ENCODE results near the gene ARHGAP31.

The ARHGAP31 gene

DNA sequence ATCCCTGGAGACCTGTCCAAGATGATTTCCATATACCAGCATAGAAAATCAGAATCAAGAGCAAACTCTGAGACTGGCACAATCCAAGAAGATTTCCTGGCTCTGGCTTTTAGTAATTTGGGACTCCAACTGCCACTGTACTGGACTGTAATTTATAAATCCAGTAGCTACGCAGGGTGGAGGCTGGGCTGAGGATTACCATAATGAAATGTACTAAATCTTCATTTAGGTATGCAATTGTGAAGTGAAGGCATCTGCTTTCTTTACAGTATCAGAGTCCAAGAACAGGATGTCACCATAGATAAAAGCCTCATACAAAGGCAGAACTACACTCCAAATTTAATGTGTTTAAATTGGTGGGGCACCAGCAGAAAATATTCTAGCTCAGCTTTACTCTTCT, 122.7 kb downstream of the ARHGAP31 start:
- H3K9me3 ChIP-seq (ENCODE audit: insufficient read depth, low read length): no peaks in the 10 kb centered on the region
- H3K4me3 ChIP-seq (ENCODE audit: insufficient read depth, low read length, poor library complexity, severe bottlenecking): no peak overlapping the region
- H3K79me2 ChIP-seq (ENCODE audit: insufficient read depth, low read length): no peaks in the 10 kb centered on the region
- H3K4me2 ChIP-seq (ENCODE audit: low read depth, low read length, poor library complexity, severe bottlenecking): no peak overlapping the region
- no peaks in the 10 kb centered on the region for H3K9me2 ChIP-seq (replicated peaks; ENCODE audit: insufficient read depth, low read length)
- H3K27me3 ChIP-seq (ENCODE audit: low read length): no peaks in the 10 kb centered on the region
- TF ChIP-seq, protein P1, sequence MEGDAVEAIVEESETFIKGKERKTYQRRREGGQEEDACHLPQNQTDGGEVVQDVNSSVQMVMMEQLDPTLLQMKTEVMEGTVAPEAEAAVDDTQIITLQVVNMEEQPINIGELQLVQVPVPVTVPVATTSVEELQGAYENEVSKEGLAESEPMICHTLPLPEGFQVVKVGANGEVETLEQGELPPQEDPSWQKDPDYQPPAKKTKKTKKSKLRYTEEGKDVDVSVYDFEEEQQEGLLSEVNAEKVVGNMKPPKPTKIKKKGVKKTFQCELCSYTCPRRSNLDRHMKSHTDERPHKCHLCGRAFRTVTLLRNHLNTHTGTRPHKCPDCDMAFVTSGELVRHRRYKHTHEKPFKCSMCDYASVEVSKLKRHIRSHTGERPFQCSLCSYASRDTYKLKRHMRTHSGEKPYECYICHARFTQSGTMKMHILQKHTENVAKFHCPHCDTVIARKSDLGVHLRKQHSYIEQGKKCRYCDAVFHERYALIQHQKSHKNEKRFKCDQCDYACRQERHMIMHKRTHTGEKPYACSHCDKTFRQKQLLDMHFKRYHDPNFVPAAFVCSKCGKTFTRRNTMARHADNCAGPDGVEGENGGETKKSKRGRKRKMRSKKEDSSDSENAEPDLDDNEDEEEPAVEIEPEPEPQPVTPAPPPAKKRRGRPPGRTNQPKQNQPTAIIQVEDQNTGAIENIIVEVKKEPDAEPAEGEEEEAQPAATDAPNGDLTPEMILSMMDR (IDR thresholded peaks at IDR 0.05; ENCODE audit: insufficient read depth, low read length, poor library complexity, severe bottlenecking): no peak
- TF ChIP-seq EZH2phosphoT487 (conservative IDR thresholded peaks at IDR 0.05; ENCODE audit: low read length): no peak
- H3K9ac ChIP-seq (ENCODE audit: low read length): no peak overlapping the region
- no peak overlapping the region for H3K27ac ChIP-seq (ENCODE audit: low read depth, low read length)
- no peaks in the 10 kb centered on the region for H3K36me3 ChIP-seq (ENCODE audit: low read length)
- H2AFZ ChIP-seq (ENCODE audit: low read depth, low read length, severe bottlenecking): no peak overlapping the region
- H3F3A ChIP-seq (ENCODE audit: insufficient read depth): no peaks in the 10 kb centered on the region
- H4K20me1 ChIP-seq (ENCODE audit: low read depth, low read length): no peaks in the 10 kb centered on the region

DNA sequence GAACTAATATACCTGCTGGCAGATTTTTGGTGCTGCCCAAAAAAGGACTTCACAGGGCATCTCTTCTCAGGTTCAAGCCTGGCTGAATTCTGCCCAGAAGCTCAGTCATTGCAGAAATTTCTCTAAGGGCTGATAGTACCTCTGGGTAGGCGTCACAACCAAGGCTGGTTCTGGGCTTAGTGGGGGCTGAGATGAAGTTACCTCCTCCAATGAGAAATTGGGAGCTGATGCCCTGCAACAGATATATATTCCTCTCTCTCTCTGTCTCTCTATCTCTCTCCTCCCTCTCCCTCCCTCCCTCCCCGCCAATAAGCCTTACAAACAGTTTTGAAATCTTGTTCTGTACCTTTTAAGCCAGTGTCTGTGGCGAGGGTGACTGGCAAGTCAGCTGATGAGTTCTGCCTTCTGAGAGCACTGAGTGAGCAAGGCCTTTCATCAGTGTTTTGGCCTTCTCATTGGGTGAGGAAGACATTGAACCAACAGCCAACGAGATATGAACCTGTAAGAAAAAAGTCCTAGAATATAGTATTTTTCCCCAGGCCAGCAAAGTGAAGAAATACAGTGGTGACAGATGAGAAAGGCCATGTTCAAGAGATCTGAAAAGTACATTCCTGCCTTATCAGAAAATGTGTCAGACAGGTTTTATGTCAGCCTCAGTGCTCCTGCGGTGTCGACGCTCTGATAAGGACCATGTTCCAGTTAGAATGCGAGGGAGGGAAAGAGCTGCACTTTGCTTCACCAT, 123.8 kb downstream of the ARHGAP31 start:
- no peaks in the 10 kb centered on the region for H3K9me3 ChIP-seq (ENCODE audit: insufficient read depth, low read length)
- no peaks in the 10 kb centered on the region for H4K20me1 ChIP-seq (ENCODE audit: low read depth, low read length)
- H3K9me2 ChIP-seq (replicated peaks; ENCODE audit: insufficient read depth, low read length): no peaks in the 10 kb centered on the region
- H3K36me3 ChIP-seq (ENCODE audit: low read length): no peaks in the 10 kb centered on the region
- no peak overlapping the region for H3K4me3 ChIP-seq (ENCODE audit: insufficient read depth, low read length, poor library complexity, severe bottlenecking)
- H3F3A ChIP-seq (ENCODE audit: insufficient read depth): no peaks in the 10 kb centered on the region
- H3K27me3 ChIP-seq (ENCODE audit: low read length): no peaks in the 10 kb centered on the region
- no peak overlapping the region for H3K27ac ChIP-seq (ENCODE audit: low read depth, low read length)
- no peak overlapping the region for H2AFZ ChIP-seq (ENCODE audit: low read depth, low read length, severe bottlenecking)
- H3K4me2 ChIP-seq (ENCODE audit: low read depth, low read length, poor library complexity, severe bottlenecking): no peak overlapping the region
- no peaks in the 10 kb centered on the region for H3K79me2 ChIP-seq (ENCODE audit: insufficient read depth, low read length)
- TF ChIP-seq, protein P1 (IDR thresholded peaks at IDR 0.05; ENCODE audit: insufficient read depth, low read length, poor library complexity, severe bottlenecking): no peak
- no peak for TF ChIP-seq EZH2phosphoT487 (conservative IDR thresholded peaks at IDR 0.05; ENCODE audit: low read length)
- H3K9ac ChIP-seq (ENCODE audit: low read length): no peak overlapping the region

DNA sequence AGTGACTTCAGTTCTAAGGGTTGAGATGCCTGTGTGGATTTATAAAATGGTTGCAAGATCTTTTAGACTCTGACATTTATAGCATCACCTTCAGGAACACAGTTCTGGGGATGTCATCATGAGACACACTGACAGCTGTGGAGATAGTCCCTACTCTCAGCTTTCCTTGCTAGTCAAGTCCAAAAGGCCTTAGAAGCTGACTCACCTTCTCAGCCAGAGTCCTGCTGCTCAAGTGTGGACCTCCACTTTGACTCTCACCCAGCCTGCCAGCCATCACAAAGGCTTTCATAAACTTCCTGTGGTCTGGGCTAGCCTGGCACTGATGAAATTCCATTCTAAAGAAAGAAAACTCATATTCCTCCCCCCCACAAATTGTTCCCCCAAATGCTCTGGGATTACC, 124.5 kb downstream of the ARHGAP31 start:
- Histone ChIP-seq H3K4me3 (ENCODE audit: insufficient read depth, low read length, poor library complexity, severe bottlenecking) (no peak overlapping the region), H4K20me1 (ENCODE audit: low read depth, low read length) (no peaks in the 10 kb centered on the region), H3K9me3 (ENCODE audit: insufficient read depth, low read length) (no peaks in the 10 kb centered on the region), H3K27ac (ENCODE audit: low read depth, low read length) (no peak overlapping the region), H2AFZ (ENCODE audit: low read depth, low read length, severe bottlenecking) (no peak overlapping the region), H3K27me3 (ENCODE audit: low read length) (no peaks in the 10 kb centered on the region), H3K79me2 (ENCODE audit: insufficient read depth, low read length) (no peaks in the 10 kb centered on the region), H3K36me3 (ENCODE audit: low read length) (no peaks in the 10 kb centered on the region), H3K9ac (ENCODE audit: low read length) (no peak overlapping the region), H3F3A (ENCODE audit: insufficient read depth) (no peaks in the 10 kb centered on the region), H3K9me2 (replicated peaks; ENCODE audit: insufficient read depth, low read length) (no peaks in the 10 kb centered on the region), H3K4me2 (ENCODE audit: low read depth, low read length, poor library complexity, severe bottlenecking) (no peak overlapping the region)
- TF ChIP-seq, protein P1 (IDR thresholded peaks at IDR 0.05; ENCODE audit: insufficient read depth, low read length, poor library complexity, severe bottlenecking): no peak
- TF ChIP-seq EZH2phosphoT487 (conservative IDR thresholded peaks at IDR 0.05; ENCODE audit: low read length): no peak

All from SU-DHL-6 (cell line).